Activated CD8-positive, alpha-beta memory T cell treated with anti-CD3 and anti-CD28 coated beads, Interleukin-2, amount 50 U/mL, for 24 hours (primary cell): ENCODE measurements around the gene ZFP3.
A peak's percentile ranks its signal among the peaks of the same experiment; 100 is the strongest.
"Not testable (repeated sequence)": the region's sequence is repeated elsewhere in the genome, so short reads cannot be mapped to it uniquely, and the experiment has no call there.

ENCODE experiments used
- DNase-seq: peaks from one replicate; pipeline ENCODE4 v3.0.0-alpha.2; 2020; ENCODE audit errors: extremely low read depth

ZFP3 gene

GRCh38 chr17:5078106-5079028, at the start of gene ZFP3:
Gene ZFP3 (plus strand): TSS chr17:5078467. CDS start chr17:5091505, 13,038 bp downstream.
- peak; percentile 42 for DNase-seq

- not testable (repeated sequence) for DNase-seq
Measured at GRCh38 chr17:5030168-5030567, 48.1 kb upstream of the ZFP3 start.

- DNase-seq: peak; percentile 55
Measured at GRCh38 chr17:5031365-5032082, 46.7 kb upstream of the ZFP3 start.

- DNase-seq: no peak
Measured at GRCh38 chr17:5032865-5033264, 45.4 kb upstream of the ZFP3 start.

GRCh38 chr17:5033352-5034015, 44.8 kb upstream of the ZFP3 start:
- DNase-seq: no peak

DNA sequence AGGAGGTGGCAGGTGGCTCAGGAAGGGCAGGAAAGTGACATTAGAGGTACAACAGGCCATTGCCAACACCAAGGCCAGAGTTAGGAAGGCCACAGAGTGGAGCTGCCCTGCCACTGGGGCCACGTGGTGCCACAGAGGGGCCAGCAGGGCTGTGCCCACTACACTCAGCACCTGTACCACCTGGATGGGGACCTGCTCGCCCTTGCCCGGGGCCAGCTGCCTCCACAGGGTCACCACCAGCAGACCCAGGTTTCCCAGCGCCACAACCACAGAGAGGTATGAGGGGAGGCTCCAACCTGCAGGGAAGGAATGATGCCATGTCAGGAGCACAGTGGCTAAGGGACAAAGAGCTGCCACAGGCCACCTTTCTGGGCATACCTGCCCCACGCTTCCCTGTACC, 44.2 kb upstream of the ZFP3 start:
- no peak for DNase-seq

DNA sequence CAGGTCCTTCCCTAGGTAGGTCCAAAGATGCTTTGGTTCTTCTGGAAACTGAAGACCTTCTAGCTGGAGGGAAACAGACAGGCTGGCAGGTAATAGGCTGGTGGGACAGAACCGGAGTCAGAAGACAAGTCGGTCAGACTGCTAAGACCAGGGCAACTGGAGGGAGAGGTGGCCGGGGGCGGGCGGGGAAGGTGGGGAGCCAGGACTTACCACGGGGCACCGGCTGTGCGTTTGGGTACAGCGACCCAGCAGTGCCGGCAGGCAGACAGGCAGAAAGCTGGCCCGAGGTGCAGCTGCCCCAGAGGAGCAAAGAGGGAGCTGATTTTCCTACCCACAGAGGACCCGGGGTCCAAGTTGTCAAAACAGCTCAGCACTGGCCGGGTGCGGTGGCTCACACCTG, 43.6 kb upstream of the ZFP3 start:
- no peak for DNase-seq

- DNase-seq: no peak
Measured at GRCh38 chr17:5035315-5035714, 43.0 kb upstream of the ZFP3 start, which contains the start of gene SLC52A1. Gene SLC52A1 (minus strand): TSS chr17:5035426. CDS start chr17:5034606, 820 bp downstream.

GRCh38 chr17:5042157-5043022, 35.9 kb upstream of the ZFP3 start:
- DNase-seq: no peak

- no peak for DNase-seq
Measured at GRCh38 chr17:5043524-5043923, 34.7 kb upstream of the ZFP3 start.

GRCh38 chr17:5044630-5045029, 33.6 kb upstream of the ZFP3 start:
- no peak for DNase-seq

DNA sequence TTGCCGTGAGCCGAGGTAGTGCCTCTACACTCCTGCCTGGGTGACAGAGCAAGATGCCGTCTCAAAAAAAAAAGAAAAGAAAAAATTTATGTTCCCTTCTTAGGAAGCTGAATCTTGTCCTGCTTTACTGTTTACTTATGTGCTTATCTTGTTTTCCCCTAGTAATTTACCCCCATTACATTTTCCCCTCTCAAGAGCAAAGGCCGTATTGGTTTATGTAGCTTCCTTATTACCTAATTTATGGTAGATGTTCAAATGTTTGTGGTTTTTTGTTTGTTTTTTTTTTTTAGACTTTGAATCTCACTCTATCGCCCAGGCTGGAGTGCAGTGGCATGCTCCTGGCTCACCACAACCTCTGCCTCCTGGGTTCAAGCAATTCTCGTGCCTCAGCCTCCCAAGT, 32.8 kb upstream of the ZFP3 start:
- DNase-seq: no peak

DNA sequence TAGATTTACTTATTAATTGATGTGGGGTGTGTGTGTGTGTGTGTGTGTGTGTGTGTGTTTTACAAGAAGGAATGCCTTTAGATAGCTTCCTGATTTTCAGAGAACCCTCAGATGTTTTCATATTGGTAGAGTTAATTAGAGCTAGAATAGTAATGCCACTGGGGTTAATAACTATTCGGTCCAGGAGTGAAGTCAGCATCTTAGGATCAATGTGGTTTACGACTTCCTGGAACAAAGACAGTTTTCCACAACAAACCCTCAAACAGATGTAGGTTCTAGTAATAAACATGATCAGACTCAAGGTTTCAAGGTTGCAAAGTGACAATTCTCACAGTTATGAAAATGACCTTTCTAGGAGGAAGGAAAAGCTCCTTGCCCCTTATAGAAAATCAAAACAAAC, 30.8 kb upstream of the ZFP3 start:
- DNase-seq: no peak

- no peak for DNase-seq
Measured at GRCh38 chr17:5049314-5049841, 28.9 kb upstream of the ZFP3 start.

- no peak for DNase-seq
Measured at GRCh38 chr17:5050278-5050677, 28.0 kb upstream of the ZFP3 start.

GRCh38 chr17:5055543-5055942, 22.7 kb upstream of the ZFP3 start:
- DNase-seq: no peak

GRCh38 chr17:5065227-5065744, 13.0 kb upstream of the ZFP3 start:
- DNase-seq: no peak

DNA sequence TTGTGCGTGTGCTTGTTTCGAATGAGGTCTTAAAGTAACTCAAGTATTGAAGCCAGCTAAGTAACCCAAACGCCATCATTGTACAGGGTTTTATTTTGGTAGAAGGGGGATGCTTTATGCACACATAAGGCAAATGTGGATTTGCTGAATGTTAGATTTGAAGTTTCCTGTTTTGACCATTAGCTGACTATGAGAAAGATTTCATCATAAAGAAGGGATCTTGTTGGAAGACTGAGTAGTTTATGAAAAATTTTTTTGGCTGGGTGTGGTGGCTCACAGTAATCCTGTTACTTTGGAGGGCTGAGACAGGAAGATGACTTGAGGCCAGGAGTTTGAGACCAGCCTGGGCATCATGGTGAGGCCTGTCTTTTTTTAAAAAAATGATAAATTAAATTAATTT, 10.0 kb upstream of the ZFP3 start:
- no peak for DNase-seq

- no peak for DNase-seq
Measured at GRCh38 chr17:5069724-5070123, 8.5 kb upstream of the ZFP3 start.

- not testable (repeated sequence) for DNase-seq
Measured at GRCh38 chr17:5075472-5075871, 2.8 kb upstream of the ZFP3 start.

GRCh38 chr17:5077275-5077674, 992 bp upstream of the ZFP3 start:
- not testable (repeated sequence) for DNase-seq
